DMS114 treated with DMSO at 0.1 percent for 48 hours (cell line): ENCODE data around the gene IGF2BP2.
"Not testable (repeated sequence)": the region's sequence is repeated elsewhere in the genome, so short reads cannot be mapped to it uniquely, and the experiment has no call there.

Source experiments
- DNase-seq: peaks from one replicate; lab custom pipeline; 2025; ENCODE audit not compliant: unreplicated experiment; lab: John Stamatoyannopoulos, UW

The IGF2BP2 gene

DNA sequence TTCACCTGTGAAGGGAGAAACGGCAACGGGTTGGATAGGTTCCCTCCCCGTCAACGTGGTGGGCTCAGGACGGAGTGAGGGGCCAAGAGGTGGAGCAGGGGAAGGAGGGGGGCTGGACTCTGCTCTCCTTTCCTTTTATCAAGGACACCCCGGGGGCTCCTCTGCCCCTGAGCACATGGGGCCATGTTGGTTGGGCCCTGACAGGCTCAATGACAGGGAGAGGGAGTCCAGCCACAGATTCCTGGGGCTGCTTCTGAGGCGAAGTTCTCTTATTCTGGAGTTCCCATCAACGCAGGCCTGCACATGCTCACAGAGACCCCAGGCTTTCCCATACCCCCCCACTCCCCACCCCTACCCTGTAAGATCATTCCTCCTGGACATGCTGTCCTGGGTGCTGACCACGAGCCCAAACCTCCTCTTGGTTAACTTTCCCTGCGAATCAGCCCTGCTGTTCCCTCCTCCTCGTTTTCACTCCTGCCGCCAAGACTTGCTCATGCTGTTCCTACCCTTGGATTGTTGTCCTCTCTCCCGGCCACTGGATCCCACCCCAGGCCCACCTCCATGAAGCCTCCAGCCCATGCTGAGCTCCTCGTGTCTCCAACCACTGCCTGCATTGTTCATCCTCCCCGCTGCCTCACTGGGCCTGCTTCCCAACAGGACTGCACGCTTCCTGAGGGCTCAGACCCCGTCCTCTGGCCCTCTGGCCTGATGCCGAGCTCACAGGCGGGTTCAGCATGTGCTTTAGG lies 177.5 kb downstream of the IGF2BP2 start:
- DNase-seq: no peak

DNA sequence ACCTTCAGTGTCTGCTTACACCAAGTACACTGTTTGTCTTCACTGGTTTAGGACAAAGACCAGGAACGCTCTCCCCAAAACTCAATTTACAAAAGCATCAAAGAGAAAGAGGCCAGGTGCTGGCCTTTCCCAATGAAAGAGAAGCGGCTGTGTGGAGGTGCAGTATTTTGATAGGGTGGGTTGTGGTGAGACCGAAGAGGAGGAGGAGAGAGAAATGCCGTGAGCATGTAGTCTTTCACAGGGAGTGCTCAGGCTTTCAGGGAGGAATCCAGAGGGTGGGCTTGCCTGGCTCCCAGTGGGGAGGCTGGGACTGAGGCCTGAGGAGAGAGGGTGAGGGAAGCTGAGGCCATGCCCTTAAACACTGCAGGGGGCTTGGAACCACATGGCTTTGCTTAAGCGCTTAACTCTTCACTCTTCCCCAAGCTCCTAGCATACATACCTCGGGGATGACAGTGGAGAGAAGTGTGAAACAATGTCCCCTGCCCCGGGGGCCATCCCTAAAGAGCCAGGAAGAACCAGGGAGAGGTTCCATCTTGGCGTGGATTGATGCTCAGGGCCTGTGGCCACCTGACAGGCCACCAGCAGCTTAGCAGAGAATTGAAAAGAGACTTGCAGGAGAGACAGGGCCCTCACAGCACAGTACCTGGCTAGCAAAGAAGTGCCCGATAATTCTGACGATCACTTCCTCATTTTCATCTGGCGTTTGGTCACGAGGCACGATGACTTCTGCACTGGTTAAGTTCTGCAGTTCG lies 178.3 kb downstream of the IGF2BP2 start:
- DNase-seq: no peak

DNA sequence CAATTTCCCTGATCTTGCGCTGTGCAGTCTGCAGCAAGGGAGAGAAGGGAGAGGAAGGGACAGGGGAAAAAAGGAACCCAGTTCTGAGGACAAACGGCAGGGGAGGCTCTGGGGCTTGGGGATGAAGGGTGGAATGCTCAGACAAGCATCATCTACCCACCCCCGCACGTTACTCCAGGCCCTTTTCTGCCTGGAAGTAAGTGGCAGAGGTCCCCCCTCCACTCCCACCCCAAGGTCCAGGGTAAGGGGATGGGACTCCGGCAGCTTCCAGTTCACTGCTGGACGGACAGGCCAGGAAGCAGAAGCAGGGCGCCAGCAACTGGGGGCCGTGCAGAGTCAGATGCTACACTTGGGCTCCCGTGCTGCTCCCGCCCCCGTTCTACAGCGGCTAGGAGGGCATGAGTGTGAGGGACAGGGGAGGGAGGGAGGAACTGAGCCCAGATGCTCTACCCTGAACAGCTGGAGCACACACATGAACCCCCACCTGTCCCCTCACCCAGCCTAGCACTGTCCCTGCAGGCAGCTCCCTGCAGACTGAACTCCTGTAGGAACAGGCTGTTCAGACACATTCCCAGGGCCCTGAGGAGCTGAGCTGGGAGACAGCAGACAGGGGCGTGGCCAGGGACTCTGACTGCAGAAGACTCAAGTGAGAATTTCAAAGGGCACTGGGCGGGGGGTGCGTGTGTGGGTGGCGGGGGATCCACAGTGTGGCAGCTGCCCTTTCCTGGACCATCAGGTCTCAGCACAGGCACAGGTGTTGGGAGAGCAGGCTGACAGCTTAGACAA lies 179.1 kb downstream of the IGF2BP2 start:
- DNase-seq: no peak

- not testable (repeated sequence) for DNase-seq
Observed at GRCh38 chr3:185645191-185645590, 179.7 kb downstream of the IGF2BP2 start.

GRCh38 chr3:185640308-185640707 lies 184.5 kb downstream of the IGF2BP2 start:
- no peak for DNase-seq

DNA sequence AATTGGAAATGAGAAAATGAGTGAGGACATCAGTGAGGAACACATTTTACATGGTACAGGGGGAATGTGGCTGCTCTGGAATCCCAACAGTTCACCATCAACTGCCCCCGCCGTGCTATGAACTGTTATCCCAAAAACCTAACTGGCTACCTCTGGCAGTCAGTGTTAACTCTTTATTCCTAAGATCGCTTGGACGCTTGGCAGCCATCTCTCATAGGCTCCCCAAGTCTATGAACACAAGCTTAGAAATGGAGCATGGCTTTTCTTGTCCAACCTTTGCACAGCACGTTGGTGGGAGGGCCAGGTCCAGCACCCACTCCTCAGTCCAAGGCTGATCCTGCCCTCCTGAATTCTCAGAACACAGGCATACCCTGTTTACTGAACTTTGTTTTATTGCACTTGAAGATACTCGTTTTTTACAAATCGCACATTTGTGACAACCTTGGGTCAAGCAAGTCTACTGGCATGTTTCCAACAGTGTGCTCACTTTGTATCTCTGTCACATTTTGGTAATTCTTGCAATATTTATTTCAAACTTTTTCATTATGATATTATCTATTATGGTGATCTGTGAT lies 185.1 kb downstream of the IGF2BP2 start:
- no peak for DNase-seq

GRCh38 chr3:185638651-185639050 lies 186.2 kb downstream of the IGF2BP2 start:
- DNase-seq: not testable (repeated sequence)

DNA sequence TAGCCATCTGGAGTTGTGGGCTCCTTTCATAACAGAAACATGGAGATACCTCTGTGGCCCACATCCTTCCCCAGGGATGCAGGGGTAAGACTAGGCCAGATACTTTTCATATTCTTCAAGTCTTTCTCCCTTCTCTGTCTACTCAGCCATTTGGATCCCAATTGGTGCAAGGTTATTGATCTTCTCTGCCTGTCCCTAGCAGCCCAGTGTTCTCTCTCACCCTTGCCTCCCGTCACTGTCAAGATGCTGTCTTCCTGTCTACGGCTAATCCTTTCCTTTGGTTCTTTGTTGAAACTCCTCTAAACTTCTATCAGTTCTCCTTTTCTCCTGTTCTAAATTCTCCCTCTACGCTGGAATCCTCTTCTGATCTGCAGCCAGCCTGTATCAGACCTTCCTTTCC lies 187.5 kb downstream of the IGF2BP2 start:
- no peak for DNase-seq

DNA sequence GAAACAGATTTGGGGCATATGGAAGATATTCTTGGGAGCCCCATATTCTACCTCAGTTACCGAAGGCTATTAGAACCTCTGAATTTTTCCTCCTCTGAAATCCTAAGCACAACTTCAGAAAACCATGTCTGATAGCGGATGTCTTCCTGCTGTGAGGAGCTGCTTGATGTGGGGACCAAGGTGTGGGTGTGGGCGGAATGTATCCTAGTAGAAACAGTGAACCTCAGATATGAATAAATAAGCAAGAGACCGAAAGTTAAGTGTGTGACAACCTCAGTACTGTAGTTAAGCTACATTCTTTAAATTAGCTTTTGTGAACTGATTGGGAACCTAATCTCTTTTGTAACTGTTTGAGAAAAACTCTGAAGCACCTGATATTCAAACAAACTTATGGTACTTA lies 191.8 kb downstream of the IGF2BP2 start:
- DNase-seq: no peak

DNA sequence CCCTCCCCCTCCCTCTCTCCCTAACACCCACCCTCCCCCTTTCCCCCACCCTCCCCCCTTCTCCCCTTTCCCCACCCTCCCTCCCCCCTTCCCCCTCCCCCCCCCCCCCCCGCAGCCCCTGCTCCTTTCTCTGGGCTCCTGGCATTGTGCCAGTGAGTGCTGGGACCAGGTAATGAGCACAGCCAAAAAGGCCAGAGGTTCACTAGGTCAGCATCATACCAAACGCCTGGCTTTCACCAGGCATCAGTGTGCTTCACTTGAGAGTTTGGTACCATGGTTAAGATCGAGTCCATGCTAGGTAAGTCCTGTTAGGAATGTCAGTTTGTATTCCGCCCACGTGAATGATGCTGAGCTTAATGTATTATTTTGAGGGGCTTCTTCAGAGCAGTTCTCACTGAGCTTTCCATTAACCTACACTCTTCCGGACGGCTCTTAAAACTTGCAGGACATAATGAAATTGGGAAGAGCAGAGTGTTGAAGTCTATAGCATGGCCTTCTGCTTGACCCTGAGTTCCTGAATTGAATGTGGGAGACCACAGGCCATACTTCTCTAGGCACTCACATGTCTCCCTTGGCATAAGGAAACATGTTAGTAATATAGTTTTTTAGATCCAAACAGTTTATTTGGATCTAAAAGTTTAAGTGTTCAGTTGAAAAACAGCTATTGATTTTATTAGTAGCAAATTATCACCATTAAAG lies 193.2 kb downstream of the IGF2BP2 start:
- no peak for DNase-seq

GRCh38 chr3:185631108-185631507 lies 193.7 kb downstream of the IGF2BP2 start:
- no peak for DNase-seq

DNA sequence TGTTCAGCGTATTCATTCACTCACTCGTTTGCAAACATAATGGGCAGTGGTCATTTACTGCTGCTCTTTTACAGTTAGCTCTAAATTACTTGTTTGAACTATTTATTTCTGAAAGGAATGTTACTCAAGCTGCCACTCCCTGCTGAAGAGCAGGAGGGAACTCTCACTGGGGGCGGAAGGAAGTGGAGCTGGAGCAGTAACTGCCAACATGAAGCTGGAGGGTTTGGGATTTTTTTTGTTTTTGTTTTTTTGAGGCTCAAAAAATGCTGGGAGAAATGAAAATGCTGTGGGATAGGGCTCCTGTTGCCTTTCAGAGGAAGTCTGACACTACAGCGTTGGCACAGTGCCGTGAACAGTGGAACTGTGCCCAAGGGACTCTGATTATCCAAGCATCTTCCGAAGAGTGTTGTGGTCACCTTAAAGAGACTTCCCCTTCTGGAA lies 194.6 kb downstream of the IGF2BP2 start:
- DNase-seq: no peak

DNA sequence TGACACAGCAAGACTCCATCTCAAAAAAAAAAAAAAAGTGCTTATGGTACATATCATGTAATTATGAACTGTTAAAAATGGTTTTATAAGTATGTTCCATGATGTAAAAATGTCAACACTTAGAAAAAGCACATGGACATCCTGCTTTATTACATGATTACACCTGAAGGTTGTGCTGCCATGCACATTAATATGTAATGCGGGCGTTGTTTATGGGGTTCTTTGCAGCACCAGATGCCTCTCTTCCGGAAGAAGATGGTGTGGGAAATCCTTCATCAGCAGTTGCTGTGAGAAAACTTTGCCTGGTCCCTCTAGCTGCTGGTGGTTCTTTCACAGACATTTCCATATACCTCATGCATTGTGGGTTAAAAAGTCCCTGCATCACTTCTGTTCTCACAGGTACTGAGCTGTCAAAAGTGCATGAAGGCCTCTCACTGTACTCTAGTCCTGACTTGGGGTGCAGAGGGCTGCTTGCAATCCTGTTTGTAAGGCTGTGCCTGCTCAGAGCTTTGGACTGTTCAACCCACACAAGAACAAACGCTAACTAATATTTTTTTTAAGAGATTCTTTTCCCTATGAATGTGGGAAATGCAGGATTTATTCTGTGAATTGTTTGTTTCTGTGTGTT lies 195.2 kb downstream of the IGF2BP2 start:
- no peak for DNase-seq

GRCh38 chr3:185625784-185626183 lies 199.1 kb downstream of the IGF2BP2 start:
- DNase-seq: no peak

- DNase-seq: no peak
Observed at GRCh38 chr3:185623939-185624665, 200.7 kb downstream of the IGF2BP2 start.

DNA sequence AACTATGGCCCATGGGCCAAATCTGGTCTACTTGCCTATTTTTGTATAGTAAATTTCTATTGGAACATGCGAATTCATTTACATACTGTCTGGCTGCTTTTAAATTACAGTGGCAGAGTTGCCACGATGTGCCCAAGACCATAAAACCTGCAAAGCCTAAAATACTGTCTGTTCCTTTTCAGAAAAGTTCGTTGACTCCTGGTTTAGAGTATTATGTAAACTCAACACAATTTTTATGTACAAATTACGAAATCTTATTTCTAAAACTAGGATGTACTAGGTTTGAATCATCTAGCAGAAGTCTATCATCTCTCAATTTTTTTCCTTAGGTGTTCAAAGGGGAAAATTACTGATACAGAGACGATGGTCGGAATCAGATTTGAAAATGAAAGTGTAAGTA lies 211.8 kb downstream of the IGF2BP2 start:
- no peak for DNase-seq

- no peak for DNase-seq
Observed at GRCh38 chr3:185606196-185606595, 218.6 kb downstream of the IGF2BP2 start.

DNA sequence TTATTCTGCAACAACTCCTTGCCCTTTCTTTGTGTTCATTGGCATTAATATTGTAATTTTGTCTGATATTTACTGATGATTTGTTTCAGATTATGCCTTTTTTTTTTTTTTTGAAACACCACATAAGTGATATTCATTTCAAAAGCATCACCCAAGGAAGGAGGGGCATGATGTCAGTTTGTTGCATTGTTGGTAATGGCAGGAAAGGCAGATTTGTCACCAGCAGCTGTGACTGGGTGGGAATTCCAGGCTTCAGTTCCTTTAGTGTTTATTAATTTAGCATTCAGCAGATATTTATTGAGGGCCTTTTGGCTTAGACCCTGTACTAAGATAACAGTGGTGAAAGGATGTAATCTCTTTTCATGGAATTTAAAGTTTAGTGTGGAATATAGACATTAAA lies 219.3 kb downstream of the IGF2BP2 start:
- no peak for DNase-seq

- DNase-seq: no peak
Observed at GRCh38 chr3:185595526-185595925, 229.3 kb downstream of the IGF2BP2 start.

DNA sequence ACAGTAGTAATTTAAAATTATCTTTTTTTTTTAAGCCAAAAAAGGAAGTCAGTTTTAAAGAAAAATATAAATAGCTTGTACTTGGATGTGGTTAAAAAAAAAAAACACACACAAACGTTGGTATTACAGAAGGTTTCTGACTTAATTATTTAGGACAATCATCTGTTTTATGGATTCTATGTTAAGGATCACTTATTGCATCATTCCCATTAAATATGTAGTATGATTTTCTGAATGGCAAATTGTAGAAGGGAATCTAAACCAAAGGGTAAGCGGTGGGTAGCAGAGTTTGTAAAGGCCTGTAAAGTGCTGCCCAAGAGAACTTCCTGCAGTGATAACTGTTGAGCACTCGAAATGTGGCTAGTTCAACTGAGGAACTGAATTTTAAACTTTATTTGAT lies 230.8 kb downstream of the IGF2BP2 start:
- DNase-seq: no peak
